ENCODE measurements around the gene LRRC8E. TPM values are rescaled to one million over a fixed set of nuclear protein-coding genes. Genes with fewer than 3 reads are reported as not detected.
A peak's percentile ranks its signal among the peaks of the same experiment; 100 is the strongest.

Gene LRRC8E
- total and polyA plus RNA-seq, 2 of the 8 experiments (the other 6 are each of a cell fraction or from before 2014, with no cell fraction given), result 2.7 to 2.9 TPM

GRCh38 chr19:7866399-7867091 is 21.8 kb upstream of the LRRC8E start (continued):
- peak; percentile 68; the same call in 1 of the 2 replicates for TF ChIP-seq POLR2AphosphoS5 (IDR thresholded peaks at IDR 0.05; ENCODE audit: low read depth, low read length)
- no peak for TF ChIP-seq KDM4A (IDR thresholded peaks at IDR 0.05; ENCODE audit: low read depth, low read length, severe bottlenecking)
- TF ChIP-seq JUN (IDR thresholded peaks at IDR 0.05; ENCODE audit: low read depth, low read length), result no peak
- TF ChIP-seq GTF2F1 (IDR thresholded peaks at IDR 0.05; ENCODE audit: borderline replicate concordance, low read depth, low read length), result no peak
- no peak for TF ChIP-seq JUND (IDR thresholded peaks at IDR 0.05; ENCODE audit: low read length)

All from H1 (cell line).